Tibial artery (tissue), 4 donors: ENCODE results near the gene CCNA2.

Experiments
- DNase-seq, 2 donors: peaks; one replicate each; pipeline ENCODE4 v3.0.0-alpha.2; 2019
- H3K27ac ChIP-seq, 2 donors: fragments of 200-600 bp; sonication (generic) in 1 of 2; 1 replicate in 1 of 2; 2 replicates in 1 of 2; pipeline ENCODE4 v1.5.1; 2018 to 2019; ENCODE audit warnings: mild to moderate bottlenecking in 1 of 2
- H3K27me3 ChIP-seq, 2 donors: fragments of 200-600 bp; sonication (generic) in 1 of 2; one replicate each; pipeline versions ENCODE4 v1.5.1 to v1.6.0; 2016 to 2019
- H3K36me3 ChIP-seq, 3 donors: fragments of 200-600 bp; sonication (generic) in 2 of 3; one replicate each; pipeline ENCODE4 v1.5.1; 2016 to 2019; ENCODE audit warnings: mild to moderate bottlenecking in 2 of 3
- H3K4me1 ChIP-seq, 4 donors: fragments of 200-600 bp; sonication (generic) in 2 of 4; 1 replicate in 3 of 4; 2 replicates in 1 of 4; pipeline ENCODE4 v1.5.1; 2016 to 2019
- H3K4me3 ChIP-seq, 2 donors: fragments of 200-600 bp; sonication (generic) in 1 of 2; 1 replicate in 1 of 2; 2 replicates in 1 of 2; pipeline ENCODE4 v1.5.1; 2018 to 2019; ENCODE audit warnings: mild to moderate bottlenecking in 2 of 2
- H3K9me3 ChIP-seq, 3 donors: fragments of 200-600 bp; sonication (generic) in 1 of 3; one replicate each; pipeline ENCODE4 v1.5.1; 2016 to 2019
- intact Hi-C: fragments of 100-400 bp; cut with DNase I; formaldehyde crosslinking; loops from one replicate; pipeline ENCODE4 v1.15.0; 2023; ENCODE audit warnings: low total_unique reads
- TF ChIP-seq, protein P1 (sequence below), 2 experiments: fragments of 200-600 bp in 1 of 2; fragments of 450-650 bp in 1 of 2; IDR thresholded peaks; one replicate each; pipeline ENCODE4 v1.5.1; 2017 to 2019; ENCODE audit warnings: antibody characterized with exemption in 2 of 2, mild to moderate bottlenecking in 1 of 2, moderate library complexity in 1 of 2

CCNA2 gene

DNA sequence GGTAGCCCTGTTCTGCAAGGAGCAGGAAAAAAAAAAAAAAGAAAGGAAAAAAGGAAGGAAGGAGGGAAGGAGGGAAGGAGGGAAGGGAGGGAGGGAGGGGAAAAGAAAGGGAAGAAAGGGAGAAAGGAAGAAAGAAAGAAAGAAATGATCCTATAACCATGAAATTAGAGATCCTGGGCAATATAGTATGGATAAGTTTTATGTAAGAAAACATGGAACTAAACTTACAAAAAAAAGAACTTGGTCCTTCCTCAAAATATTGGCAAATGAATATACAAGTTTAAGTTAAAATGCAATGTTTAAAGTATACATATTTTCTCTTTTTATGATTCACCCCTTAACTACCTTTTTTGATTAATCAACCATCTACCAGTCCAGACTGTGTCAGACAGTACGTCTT is 27.7 kb upstream of the CCNA2 start:
- DNase-seq = no peak
- intact Hi-C loops = no loop called here
- H3K36me3 ChIP-seq = peaks cover 34 to 46% (median 41%) of the 10 kb centered on the region in 3 donors
- TF ChIP-seq, protein P1, sequence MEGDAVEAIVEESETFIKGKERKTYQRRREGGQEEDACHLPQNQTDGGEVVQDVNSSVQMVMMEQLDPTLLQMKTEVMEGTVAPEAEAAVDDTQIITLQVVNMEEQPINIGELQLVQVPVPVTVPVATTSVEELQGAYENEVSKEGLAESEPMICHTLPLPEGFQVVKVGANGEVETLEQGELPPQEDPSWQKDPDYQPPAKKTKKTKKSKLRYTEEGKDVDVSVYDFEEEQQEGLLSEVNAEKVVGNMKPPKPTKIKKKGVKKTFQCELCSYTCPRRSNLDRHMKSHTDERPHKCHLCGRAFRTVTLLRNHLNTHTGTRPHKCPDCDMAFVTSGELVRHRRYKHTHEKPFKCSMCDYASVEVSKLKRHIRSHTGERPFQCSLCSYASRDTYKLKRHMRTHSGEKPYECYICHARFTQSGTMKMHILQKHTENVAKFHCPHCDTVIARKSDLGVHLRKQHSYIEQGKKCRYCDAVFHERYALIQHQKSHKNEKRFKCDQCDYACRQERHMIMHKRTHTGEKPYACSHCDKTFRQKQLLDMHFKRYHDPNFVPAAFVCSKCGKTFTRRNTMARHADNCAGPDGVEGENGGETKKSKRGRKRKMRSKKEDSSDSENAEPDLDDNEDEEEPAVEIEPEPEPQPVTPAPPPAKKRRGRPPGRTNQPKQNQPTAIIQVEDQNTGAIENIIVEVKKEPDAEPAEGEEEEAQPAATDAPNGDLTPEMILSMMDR (IDR thresholded peaks at IDR 0.05) = no peak
- no peaks in the 10 kb centered on the region for H3K27me3 ChIP-seq
- no peaks in the 10 kb centered on the region for H3K4me1 ChIP-seq
- H3K4me3 ChIP-seq = no peak overlapping the region
- H3K9me3 ChIP-seq = no peaks in the 10 kb centered on the region
- H3K27ac ChIP-seq = no peak overlapping the region

DNA sequence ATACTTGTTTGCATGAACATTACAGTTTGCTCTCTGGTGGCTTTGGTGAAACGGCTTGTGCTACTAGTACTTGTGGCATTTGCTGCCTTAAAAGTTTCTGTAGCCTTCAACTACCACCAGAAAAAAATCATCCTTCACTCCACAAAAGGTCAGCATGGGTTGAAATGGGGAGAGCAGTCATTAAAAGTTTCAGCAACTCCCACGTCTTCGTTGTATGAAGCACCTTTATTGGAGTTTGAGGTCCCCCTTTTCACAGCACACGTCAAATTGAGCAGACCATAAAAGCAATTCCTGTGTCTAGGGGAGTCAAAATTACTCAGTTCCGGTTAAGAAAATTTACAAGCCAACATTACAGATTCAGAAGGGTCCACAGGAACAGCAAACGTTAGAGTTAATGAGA is 23.0 kb upstream of the CCNA2 start:
- intact Hi-C loops = no loop called here
- no peaks in the 10 kb centered on the region for H3K27me3 ChIP-seq

DNA sequence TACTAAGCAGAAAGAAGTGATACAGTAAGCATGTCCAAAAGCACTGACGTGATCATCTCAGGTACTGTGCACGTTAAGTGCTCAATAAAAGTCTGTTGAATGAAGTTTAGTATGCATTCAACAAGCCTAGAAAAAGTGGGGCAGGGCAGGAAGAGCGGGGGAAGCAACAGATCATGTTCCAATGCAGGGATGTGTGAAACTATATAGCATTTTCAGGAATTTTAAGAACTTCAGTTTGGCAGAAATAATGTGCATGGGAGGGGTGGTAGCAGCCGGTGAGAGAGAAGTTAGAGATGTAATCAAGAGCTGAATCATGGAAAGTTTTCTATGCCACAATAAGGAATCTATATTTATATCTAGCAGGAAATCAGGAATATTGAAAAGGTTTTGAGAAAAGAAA is 19.2 kb upstream of the CCNA2 start:
- H3K9me3 ChIP-seq = no peaks in the 10 kb centered on the region
- DNase-seq = no peak
- peaks cover 29 to 79% (median 50%) of the 10 kb centered on the region in 3 donors for H3K36me3 ChIP-seq
- intact Hi-C loops = no loop called here
- no peak overlapping the region for H3K27ac ChIP-seq
- TF ChIP-seq, protein P1 (IDR thresholded peaks at IDR 0.05) = no peak
- no peaks in the 10 kb centered on the region for H3K4me1 ChIP-seq
- no peaks in the 10 kb centered on the region for H3K27me3 ChIP-seq
- H3K4me3 ChIP-seq = no peak overlapping the region

More for the DNA sequence above, 23.0 kb upstream of the CCNA2 start:
- H3K36me3 ChIP-seq = peaks cover 28 to 71% (median 53%) of the 10 kb centered on the region in 3 donors
- H3K9me3 ChIP-seq = no peaks in the 10 kb centered on the region
- no peak overlapping the region for H3K27ac ChIP-seq
- TF ChIP-seq, protein P1 (IDR thresholded peaks at IDR 0.05) = no peak
- DNase-seq = no peak
- H3K4me3 ChIP-seq = no peak overlapping the region
- no peaks in the 10 kb centered on the region for H3K4me1 ChIP-seq

DNA sequence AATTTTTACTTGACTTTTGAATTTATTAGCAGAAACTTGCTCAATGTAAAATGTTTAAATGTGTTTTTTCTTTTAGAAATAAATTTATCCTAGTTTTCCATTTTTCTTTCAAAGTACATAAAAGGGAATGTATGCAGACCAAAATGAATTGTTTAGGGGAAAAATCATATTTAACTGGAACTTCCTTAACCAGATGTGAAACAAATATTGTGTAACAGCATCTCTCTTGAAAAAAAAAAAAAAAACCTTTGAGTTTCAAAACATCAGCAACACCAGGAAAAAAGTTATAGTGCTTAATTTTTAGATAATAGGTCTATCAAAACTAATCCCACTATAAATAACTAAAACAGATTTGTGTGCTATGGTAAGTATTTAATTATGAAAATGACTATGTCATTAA is 14.5 kb upstream of the CCNA2 start:
- TF ChIP-seq, protein P1 (IDR thresholded peaks at IDR 0.05) = no peak

DNA sequence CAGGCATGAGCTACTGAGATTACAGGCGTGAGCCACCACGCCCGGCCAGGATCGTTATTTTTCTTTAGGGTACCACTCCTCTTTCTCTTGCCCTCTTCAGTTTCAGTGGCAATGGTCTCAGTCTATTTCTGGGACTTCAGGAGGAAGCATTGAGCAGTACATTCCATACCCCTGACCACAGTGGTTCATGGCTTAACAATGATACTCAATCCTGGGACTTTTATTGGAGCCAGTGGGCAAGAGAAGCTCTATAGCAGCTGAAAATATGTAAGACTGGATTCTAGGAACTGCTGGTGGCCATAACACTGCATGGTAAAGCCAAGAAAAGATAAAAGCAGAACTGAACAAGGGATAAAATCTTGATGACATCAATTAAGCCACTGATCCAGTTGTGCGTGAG is 5.8 kb upstream of the CCNA2 start:
- intact Hi-C loops = no loop called here
- H3K36me3 ChIP-seq = peaks cover 36 to 73% (median 50%) of the 10 kb centered on the region in 3 donors
- TF ChIP-seq, protein P1 (IDR thresholded peaks at IDR 0.05) = no peak

More for the DNA sequence above, 14.5 kb upstream of the CCNA2 start:
- Histone ChIP-seq H3K4me3 (no peak overlapping the region), H3K4me1 (no peaks in the 10 kb centered on the region), H3K9me3 (no peaks in the 10 kb centered on the region), H3K27me3 (no peaks in the 10 kb centered on the region), H3K36me3 (peaks cover 44 to 70% (median 45%) of the 10 kb centered on the region in 3 donors), H3K27ac (no peak overlapping the region)
- DNase-seq = no peak
- intact Hi-C loops = no loop called here

DNA sequence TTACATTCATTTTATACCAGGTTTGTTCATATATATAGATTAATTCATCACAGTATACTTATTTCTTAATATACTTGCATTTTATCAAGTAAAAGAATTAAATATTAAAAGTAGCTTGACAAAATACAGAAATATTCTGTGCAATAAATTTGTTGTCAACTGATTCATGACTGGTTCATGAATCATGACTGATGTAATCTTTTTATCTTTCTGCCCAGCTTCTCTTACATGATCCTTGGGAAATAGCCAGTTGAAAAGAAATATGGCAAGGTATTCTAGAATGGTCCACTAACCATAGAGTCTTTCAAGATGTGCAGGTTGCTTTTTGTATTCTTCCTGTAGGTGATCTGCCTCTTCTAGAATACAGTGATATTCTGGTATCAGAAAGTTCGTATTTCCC is 4.2 kb upstream of the CCNA2 start:
- Histone ChIP-seq H3K36me3 (peaks cover 24 to 57% (median 37%) of the 10 kb centered on the region in 3 donors), H3K27me3 (no peaks in the 10 kb centered on the region), H3K4me3 (no peak overlapping the region), H3K27ac (no peak overlapping the region), H3K4me1 (peaks cover 0 to 12% (median 7%) of the 10 kb centered on the region in 4 donors), H3K9me3 (no peaks in the 10 kb centered on the region)
- no peak for DNase-seq
- intact Hi-C loops = no loop called here
- TF ChIP-seq, protein P1 (IDR thresholded peaks at IDR 0.05) = no peak

More for the DNA sequence above, 5.8 kb upstream of the CCNA2 start:
- H3K27ac ChIP-seq = no peak overlapping the region
- H3K4me3 ChIP-seq = no peak overlapping the region
- H3K9me3 ChIP-seq = no peaks in the 10 kb centered on the region
- no peak for DNase-seq
- no peaks in the 10 kb centered on the region for H3K27me3 ChIP-seq
- H3K4me1 ChIP-seq = peaks cover 0 to 2% (median 0%) of the 10 kb centered on the region in 4 donors
